Hepatocyte (in vitro differentiated cells): ENCODE measurements around the gene PRPF4. TPM values are rescaled to one million over a fixed set of nuclear protein-coding genes. Genes with fewer than 3 reads are reported as not detected.

Experiments used
- DNase-seq: peaks from one replicate; pipeline ENCODE4 v3.0.0-alpha.2; 2016; ENCODE audit warnings: low spot score
- H2AFZ ChIP-seq: fragments of 200-600 bp; sonication (generic); 2 replicates; pipeline ENCODE4 v1.6.0; 2016; ENCODE audit warnings: antibody characterized with exemption, mild to moderate bottlenecking
- H3K27ac ChIP-seq: fragments of 200-600 bp; sonication (generic); 2 replicates; pipeline ENCODE4 v1.5.1; 2016; ENCODE audit warnings: mild to moderate bottlenecking
- H3K27me3 ChIP-seq: fragments of 200-600 bp; sonication (generic); 2 replicates; pipeline ENCODE4 v1.6.1; 2016
- H3K36me3 ChIP-seq: fragments of 200-600 bp; sonication (generic); replicated peaks from 2 replicates; pipeline ENCODE4 v1.5.1; 2016; ENCODE audit warnings: low read depth; ENCODE audit not compliant: insufficient read depth
- H3K4me1 ChIP-seq: fragments of 200-600 bp; sonication (generic); 2 replicates; pipeline ENCODE4 v1.5.1; 2016; ENCODE audit warnings: mild to moderate bottlenecking, moderate library complexity; ENCODE audit not compliant: insufficient read depth
- H3K4me2 ChIP-seq: fragments of 200-600 bp; sonication (generic); 2 replicates; pipeline ENCODE4 v1.6.0; 2016
- H3K4me3 ChIP-seq: fragments of 200-600 bp; sonication (generic); 2 replicates; pipeline ENCODE4 v1.5.1; 2016; ENCODE audit warnings: mild to moderate bottlenecking
- H3K79me2 ChIP-seq: fragments of 200-600 bp; sonication (generic); 2 replicates; pipeline ENCODE4 v1.6.0; 2017; ENCODE audit warnings: mild to moderate bottlenecking
- H3K9me2 ChIP-seq: fragments of 200-600 bp; sonication (generic); replicated peaks from 2 replicates; pipeline ENCODE4 v1.6.0; 2017; ENCODE audit warnings: mild to moderate bottlenecking; ENCODE audit not compliant: insufficient read depth
- H3K9me3 ChIP-seq: fragments of 200-600 bp; sonication (generic); 2 replicates; pipeline ENCODE4 v1.5.1; 2016; ENCODE audit warnings: low read depth, mild to moderate bottlenecking
- H4K20me1 ChIP-seq: fragments of 200-600 bp; sonication (generic); 2 replicates; pipeline ENCODE4 v1.6.0; 2016; ENCODE audit warnings: mild to moderate bottlenecking; ENCODE audit not compliant: insufficient read depth, poor library complexity, severe bottlenecking
- CTCF ChIP-seq: fragments of 200-600 bp; sonication (generic); IDR thresholded peaks from 2 replicates; pipeline ENCODE4 v1.5.1; 2016; ENCODE audit warnings: antibody characterized with exemption, mild to moderate bottlenecking; ENCODE audit not compliant: poor library complexity
- EZH2 ChIP-seq: fragments of 200-600 bp; sonication (generic); IDR thresholded peaks from 2 replicates; pipeline ENCODE4 v1.6.1; 2016; ENCODE audit warnings: antibody characterized with exemption, mild to moderate bottlenecking, borderline replicate concordance
- EZH2phosphoT487 ChIP-seq: fragments of 200-600 bp; sonication (generic); IDR thresholded peaks from one replicate; pipeline ENCODE4 v1.6.1; 2018; ENCODE audit warnings: antibody characterized with exemption, mild to moderate bottlenecking, low read depth, moderate library complexity; ENCODE audit not compliant: unreplicated experiment, severe bottlenecking
- WGBS: methylation state at CpG from one replicate; pipeline ENCODE4 v1.1.6; 2016; ENCODE audit warnings: low lambda C conversion rate; ENCODE audit errors: missing lambda C conversion rate; 5-methylcytosine and 5-hydroxymethylcytosine counted together
- polyA plus RNA-seq: library from polyadenylated mRNA; unstranded; fragments of >200 nt; fragmentation: Nextera tagmentation; extraction: Ambion mirVana; gene quantifications from 2 replicates; pipeline ENCODE4 v1.2.1, GENCODE V29; 2016
- total RNA-seq: library from RNA; depleted of rRNA; stranded (reverse); fragments of >200 nt; gene quantifications from 2 replicates; pipeline ENCODE4 v1.2.3, GENCODE V29; 2014

Gene PRPF4
- 23.4 and 27.3 TPM in 2 replicates for total RNA-seq
- polyA plus RNA-seq = 24.1 and 28.8 TPM in 2 replicates

- under 1% methylated on average over 57 of the region's 63 CpGs for WGBS
Measured at GRCh38 chr9:113275157-113276131, at the start of gene PRPF4, which contains the start of gene CDC26. TSS of gene PRPF4 (plus strand) at chr9:113275658. CDS start at chr9:113275744, 86 bp downstream. TSS of gene CDC26 (minus strand) at chr9:113275572. CDS start at chr9:113272507, 3,065 bp downstream.

GRCh38 chr9:113227436-113227835 lies 48.0 kb upstream of the PRPF4 start:
- Histone ChIP-seq H3K36me3 (no peaks in the 10 kb centered on the region), H3K27ac (no peak overlapping the region), H3K79me2 (peaks cover 84% of the 10 kb centered on the region), H4K20me1 (peaks cover 8% of the 10 kb centered on the region), H3K9me3 (no peaks in the 10 kb centered on the region), H3K9me2 (no peaks in the 10 kb centered on the region), H2AFZ (no peak overlapping the region), H3K4me2 (no peak overlapping the region), H3K4me1 (peaks cover 14% of the 10 kb centered on the region), H3K27me3 (no peaks in the 10 kb centered on the region), H3K4me3 (no peak overlapping the region)
- 58% methylated on average over 1 of the region's 1 CpG for WGBS
- no peak for DNase-seq
- no peak for TF ChIP-seq EZH2
- TF ChIP-seq CTCF = no peak
- TF ChIP-seq EZH2phosphoT487 = no peak

More at GRCh38 chr9:113275157-113276131, at the start of gene PRPF4, which contains the start of gene CDC26:
- peak within 1 kb of the TSS; percentile 85 for H3K4me2 ChIP-seq
- H3K79me2 ChIP-seq = peaks cover 36% of the 10 kb centered on the region
- no peaks in the 10 kb centered on the region for H3K9me3 ChIP-seq
- no peaks in the 10 kb centered on the region for H3K36me3 ChIP-seq
- no peaks in the 10 kb centered on the region for H3K9me2 ChIP-seq
- H3K4me1 ChIP-seq = peaks cover 8% of the 10 kb centered on the region
- H4K20me1 ChIP-seq = no peaks in the 10 kb centered on the region
- peak within 1 kb of the TSS; percentile 41 for H3K4me3 ChIP-seq
- H2AFZ ChIP-seq = peak within 1 kb of the TSS; percentile 50
- TF ChIP-seq EZH2phosphoT487 (no peak), CTCF (no peak), EZH2 (no peak)
- DNase-seq = peak; percentile 99
- peak within 1 kb of the TSS; percentile 87 for H3K27ac ChIP-seq
- no peaks in the 10 kb centered on the region for H3K27me3 ChIP-seq

GRCh38 chr9:113228130-113228665 lies 47.3 kb upstream of the PRPF4 start:
- Histone ChIP-seq H3K9me3 (no peaks in the 10 kb centered on the region), H4K20me1 (peaks cover 8% of the 10 kb centered on the region), H2AFZ (no peak overlapping the region), H3K27ac (no peak overlapping the region), H3K79me2 (peaks cover 82% of the 10 kb centered on the region), H3K4me1 (peaks cover 9% of the 10 kb centered on the region), H3K36me3 (no peaks in the 10 kb centered on the region), H3K4me3 (no peak overlapping the region), H3K27me3 (no peaks in the 10 kb centered on the region), H3K9me2 (no peaks in the 10 kb centered on the region), H3K4me2 (no peak overlapping the region)
- DNase-seq = peak; percentile 7
- no peak for TF ChIP-seq EZH2phosphoT487
- TF ChIP-seq EZH2 = no peak
- no peak for TF ChIP-seq CTCF
- WGBS = 73% methylated on average over 3 of the region's 3 CpGs
